T-helper 1 cell (primary cell): ENCODE data around the gene THSD4.

Experiments
- DNase-seq, 5 donors: peaks; one replicate each; pipeline ENCODE4 v3.0.0-alpha.2; 2012 to 2020

Gene THSD4

DNA sequence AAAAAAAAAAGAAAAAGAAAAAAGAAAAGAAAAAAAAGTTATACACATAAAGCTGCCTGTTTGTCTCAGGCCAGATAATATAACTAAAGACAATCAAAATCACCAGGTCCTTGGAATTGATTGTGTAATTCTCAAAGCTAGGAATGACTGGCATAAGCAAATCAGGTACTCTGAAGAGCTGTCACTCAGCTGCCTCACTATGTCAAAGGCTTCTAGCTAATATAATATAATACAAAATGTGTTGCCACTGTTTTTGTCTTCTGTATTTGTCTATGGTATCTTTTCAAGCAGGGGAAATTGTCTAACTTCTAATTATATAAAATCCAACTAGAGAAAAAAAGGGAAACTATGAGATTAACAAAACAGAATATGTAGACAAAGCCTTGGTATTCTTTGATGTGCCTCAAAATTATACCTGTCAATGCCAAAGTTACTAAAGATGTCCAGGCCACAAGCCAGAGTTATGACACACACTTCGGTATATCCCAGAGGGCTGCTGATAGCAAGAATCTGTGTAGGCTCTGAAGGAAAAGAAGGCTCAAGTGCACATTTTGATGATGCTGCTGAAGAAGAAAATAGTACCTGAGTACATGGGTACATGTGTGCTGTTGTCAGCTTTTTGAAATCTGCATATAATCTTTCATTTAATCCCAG, 658.1 kb downstream of the THSD4 start:
- DNase-seq, result no peak

DNA sequence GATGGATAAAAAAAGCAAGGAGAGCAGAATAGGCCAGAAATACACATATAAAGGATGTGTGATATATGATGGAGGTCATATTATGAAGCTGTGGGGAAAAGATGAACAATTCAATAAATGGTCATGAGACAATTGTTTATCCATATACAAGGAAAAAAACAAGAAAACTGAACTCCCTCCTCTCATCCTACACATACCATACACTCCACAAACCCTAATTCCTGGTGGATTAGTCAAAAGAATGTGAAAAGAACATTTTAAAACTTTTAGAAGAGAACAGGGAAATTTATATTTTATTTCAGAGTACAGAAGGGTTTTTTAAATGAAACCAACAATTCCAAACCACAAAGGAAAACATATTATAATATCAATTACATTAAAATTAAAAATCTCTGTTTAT, 660.6 kb downstream of the THSD4 start:
- DNase-seq, result no peak

DNA sequence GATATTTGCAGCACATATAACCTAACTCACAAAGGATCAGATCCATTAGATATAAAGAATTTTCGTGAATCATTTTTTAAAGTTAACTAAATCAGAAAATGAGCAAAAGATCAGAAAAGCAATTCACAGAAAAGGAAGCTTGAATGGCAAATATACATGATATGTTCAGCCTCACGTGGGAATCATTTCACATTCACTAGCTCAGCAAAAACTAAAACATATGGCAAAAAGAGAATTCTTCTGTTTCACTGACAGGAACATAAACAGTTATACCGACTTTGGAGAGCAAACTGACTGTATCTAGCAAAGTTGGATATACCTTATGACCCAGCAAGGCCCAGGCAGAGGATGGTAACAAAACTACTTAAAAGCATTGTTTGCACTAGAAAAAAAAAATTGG, 661.0 kb downstream of the THSD4 start:
- no peak for DNase-seq

DNA sequence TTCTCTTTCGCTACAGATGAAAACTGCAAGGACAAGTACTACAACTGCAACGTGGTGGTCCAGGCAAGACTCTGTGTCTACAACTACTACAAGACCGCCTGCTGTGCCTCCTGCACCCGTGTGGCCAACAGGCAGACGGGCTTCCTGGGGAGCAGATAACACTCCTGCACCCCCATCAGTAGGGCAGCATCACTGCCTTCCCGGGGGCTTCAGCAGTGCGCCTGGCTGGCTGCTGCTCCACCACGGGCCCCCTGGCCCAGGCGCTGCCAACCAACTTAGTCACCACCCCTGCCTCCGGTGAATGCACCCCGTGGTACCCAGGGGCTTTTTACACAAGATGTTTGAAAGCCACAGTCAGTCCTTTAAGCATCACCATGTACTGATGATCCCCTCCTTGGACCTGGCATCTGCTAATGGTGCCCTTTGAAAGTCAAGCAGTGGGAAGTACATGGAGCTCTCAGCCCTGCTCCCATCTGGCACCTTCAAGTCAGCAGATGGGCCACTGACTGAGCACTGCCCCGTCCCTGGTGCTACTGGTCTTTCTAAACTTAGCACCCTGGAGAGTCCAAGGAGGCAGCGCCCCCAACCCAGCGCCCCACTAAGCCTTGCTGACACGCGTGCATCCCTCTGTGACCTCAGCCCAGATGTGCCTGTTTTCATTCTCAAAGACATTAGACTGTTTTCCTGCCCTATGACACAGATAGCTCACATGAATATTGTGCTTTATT, 662.1 kb downstream of the THSD4 start:
- DNase-seq, result no peak

DNA sequence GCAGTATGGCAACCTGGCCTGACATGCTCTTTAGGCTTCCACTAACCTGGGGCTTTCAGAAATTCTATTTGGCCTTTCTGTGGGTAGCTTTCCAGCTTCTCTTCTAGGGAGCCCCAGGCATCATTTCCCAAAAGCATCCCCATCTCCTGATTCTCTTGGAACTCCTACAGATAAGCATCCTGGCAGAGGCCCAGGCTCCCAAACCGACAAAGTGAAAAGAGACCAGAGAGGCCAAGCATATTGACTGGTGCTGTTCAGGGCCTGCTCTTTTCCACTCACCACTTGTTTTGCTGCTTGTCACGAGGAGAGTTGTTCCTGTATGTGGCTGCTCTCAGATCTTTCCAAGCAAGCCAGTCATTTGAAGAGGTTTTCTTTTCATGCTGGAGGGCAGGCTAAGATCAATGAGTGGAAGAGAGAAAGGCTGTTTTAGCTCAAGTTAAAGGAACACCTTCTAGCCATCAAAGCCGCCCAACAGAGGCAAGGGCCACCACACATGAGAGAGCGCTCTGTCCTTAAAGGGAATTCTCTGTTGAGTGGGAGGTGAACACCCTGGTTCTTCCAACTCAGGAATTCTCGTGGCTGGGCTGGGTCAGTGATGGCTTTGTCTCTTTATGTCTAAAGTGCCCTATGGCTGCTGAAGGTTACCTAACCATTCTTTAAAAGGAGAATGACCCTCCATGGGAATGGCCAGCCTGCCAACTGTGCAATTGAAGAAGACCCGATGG, 664.0 kb downstream of the THSD4 start:
- DNase-seq, result no peak

DNA sequence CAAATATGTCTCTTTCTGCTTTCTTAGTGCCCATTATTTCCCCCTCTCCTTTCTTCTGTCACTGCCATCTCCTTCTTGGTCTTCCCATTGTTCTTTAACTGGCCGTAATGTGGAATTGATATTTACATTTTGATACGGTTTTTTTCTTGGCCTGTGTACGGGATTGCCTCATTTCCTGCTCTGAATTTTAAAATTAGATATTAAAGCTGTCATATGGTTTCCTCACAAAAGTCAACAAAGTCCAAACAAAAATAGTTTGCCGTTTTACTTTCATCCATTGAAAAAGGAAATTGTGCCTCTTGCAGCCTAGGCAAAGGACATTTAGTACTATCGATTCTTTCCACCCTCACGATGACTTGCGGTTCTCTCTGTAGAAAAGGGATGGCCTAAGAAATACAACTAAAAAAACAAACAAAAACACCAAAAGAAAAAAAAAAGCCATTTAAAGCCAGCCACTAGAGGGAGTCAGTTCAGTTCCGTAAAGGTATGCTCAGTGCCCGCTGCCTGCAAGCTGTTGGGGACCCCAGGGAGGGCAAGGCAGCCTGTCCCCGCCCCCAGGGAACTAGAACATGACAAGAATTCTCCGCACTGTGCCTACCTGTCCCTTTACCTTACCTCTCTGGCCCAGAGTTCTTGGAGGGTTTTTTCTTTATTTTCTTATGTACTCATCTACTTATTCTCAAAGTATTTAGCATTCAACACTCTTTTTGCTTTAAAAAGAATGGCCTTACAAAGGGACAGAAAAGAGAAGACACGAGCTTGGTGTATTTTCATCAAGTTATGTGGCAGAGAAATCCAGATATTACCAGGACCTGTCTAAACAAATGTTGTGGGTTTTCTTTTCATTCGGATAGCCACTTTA, 665.1 kb downstream of the THSD4 start:
- peak in 2 of 5 donors; percentile 14 to 67 for DNase-seq

DNA sequence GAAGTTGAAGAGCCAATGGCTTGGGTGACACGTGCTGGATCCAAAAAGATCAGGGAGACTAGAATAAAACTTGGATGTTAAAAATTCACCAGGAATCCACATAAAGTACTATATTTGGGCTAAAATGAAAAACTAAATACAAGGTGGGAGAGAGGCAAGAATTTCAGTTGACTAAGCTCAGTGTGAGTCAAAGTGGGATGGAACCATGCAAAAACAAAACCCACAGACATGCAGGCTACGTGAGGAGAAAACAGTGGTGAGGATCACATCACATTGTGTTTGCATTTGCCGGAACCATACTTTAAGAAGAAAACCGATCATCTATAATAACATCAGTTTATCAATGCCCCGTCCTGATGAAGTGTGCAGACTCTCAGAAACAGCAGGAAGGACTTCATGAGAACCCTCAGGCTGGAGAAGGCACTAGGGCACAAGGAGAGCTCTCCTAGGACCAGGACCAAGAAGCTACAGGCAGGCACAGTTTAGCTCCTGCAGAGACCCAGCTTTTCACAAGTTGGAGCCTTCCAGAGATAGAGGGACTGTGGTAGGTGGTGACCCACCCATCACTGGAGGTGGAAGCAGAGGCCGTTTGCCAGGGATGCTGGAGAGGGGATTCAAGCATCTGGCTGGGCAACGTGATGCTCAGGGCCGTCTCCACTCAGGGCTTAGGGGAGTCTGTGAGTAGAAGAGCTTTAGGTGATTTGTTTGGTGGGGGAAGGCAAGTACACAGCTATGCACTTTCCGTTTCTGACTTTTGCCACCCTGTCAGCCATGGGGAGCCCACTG, 666.1 kb downstream of the THSD4 start:
- peak in 1 of 5 donors; percentile 60 for DNase-seq

DNA sequence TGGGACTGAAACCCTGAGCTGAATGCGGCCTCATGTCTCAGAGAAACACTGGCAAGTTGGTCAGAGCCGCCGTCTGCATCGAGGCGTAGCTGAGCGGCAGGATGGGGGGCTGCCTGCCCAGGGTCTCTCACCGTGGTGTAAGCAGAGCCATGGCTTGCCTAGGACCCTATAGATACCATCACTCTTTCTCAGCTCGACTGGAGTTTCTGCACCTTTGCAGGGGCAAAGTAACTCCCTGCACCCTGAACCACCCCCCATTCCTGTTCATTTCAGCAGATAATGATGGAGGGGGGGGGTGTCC, 666.6 kb downstream of the THSD4 start:
- DNase-seq, result no peak

DNA sequence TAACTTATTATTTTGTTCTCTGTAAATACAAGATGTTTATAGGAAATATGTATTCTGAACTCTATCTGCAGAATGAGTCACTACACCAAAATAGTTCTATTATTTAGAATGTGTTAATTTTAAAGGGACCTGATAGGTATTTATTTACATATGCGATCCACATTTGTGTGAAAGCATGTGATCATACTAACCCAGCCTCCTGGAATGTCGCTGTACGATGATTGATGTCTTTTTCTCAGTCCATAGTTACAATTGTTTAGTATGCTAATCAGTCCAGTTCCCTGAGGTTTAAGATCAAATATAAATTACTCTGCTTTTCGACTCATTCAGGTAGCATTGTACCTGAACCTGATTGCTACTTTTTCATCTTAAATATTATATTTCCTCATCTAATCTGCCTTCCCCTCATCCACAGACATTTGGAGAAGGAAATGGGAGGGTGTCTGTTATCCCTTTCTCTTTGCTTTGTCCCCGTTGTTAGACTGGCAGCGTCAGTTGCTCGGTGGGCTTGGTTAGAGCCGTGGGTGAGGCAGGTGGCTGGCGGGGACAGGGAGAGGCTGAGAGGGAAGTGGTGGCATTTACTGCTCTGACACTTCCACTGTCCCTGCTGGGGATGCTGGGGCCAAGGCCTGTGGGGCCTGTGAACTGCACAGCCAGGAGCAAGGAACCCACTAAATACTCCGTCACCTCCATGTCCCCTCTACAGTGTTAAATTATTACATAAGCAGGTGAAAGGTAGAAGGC, 667.3 kb downstream of the THSD4 start:
- DNase-seq, result no peak

DNA sequence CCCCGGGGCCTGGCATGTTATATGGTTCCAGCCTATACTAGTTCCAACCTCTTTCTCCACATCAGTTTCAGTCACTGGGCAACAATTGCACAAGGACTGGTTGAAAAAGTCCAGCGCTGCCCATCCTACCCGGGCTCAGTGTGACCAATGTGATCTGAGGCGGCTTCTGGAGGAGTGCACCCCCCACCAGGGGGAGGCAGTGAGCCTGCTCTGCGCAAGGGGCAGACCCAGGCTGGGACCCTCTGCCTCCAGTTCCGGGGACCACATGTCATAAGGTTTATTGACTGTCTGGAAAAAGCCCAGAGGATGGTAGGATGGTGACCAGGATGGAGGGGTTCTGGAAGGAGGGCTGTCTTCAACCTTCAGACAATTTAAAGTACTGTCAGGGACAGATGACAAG, 669.4 kb downstream of the THSD4 start:
- no peak for DNase-seq

DNA sequence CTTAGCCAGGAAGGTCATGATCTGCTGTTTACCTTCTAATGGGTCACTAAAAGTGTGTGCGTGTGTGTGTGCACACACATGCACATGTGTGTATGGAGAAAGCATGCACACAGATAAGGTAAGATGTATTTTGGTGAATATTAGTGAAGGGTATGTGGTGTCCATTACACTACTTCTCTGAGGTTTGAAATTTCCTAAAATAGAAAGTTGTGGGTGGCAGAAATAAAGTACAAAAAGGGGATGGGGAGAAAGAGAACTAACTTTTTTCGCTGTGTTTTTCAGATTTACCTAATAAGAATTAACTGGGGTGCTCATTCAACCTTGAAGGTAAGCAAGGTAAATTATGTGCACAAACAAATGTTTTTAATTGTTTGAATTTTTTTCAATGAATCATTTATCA, 670.7 kb downstream of the THSD4 start:
- DNase-seq, result no peak

DNA sequence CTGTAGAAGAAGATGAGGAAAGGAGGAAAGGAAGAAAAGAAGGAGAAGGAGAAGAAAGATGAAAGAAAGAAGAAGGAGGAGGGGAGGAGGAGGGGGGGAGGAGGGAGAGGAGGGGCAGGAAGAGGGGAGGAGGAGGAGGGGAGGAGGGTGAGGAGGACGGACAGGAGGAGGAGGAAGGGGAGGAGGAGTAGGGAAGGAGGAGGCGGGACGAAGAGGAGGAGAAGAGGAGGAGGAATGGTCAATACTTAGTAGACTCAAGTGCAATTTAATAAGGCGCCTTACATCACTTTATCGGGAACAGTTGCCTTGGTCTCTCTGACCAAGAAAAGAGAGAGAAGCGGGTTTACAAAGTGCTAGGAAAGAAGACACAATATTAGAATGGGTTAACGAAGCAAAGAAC, 671.4 kb downstream of the THSD4 start:
- no peak for DNase-seq

DNA sequence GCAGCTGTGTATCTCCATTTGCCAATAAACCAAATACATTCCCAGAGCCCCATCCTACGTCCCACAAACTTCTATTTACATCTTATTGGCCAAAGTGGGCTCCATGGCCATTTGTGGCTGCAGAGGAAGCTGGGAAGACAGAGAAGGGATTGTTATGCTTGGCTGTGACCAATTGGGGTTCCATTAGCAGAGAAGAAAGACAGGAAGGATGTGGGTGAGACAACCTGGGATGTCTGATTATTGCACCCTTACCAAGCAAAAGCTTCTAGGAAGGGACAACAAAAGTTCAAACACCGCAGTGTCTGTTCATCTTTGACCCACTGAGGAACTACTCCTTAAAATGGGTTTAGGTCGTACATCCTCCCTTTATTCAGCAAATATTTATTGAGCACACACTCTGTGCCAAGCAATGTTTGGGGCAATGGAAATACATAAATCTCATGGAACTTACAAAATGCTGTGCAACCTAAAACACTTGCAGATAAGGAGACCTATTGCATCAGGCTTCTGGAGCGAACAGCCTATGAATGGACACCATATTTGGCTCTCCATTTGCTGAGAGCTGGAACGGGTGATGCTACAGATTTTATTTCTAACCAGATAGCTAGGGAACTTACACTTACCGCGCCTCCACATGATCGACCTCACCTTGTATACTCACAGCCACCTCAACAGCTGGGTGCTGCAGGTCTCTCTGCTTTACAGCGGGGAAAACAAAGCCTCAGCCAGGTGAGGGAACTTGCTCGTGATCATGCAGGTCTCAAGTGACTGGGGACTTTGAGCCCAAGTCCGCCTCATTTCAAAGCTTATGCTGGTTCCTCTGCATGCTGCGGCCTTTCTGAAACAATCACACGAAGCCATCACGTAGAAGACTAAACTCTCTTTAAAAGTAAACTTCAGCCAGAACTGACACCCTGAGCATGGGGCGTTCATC, 673.6 kb downstream of the THSD4 start:
- no peak for DNase-seq

DNA sequence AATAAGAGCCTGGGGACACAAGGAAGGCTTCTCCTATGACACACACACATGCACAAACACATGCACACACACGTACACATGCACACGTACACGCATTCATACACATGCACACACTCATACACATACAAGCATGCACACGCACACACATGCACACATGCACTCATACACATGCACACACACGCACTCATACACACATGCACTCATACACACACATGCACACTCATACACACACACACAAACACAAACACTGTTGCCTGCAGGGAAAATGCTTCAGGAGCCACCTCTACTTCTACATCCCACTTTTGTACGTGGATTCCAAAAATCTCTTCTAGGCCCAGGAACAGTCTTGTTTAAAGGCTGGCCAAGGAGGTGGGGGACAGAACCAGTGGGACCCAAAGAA, 674.3 kb downstream of the THSD4 start:
- no peak for DNase-seq

DNA sequence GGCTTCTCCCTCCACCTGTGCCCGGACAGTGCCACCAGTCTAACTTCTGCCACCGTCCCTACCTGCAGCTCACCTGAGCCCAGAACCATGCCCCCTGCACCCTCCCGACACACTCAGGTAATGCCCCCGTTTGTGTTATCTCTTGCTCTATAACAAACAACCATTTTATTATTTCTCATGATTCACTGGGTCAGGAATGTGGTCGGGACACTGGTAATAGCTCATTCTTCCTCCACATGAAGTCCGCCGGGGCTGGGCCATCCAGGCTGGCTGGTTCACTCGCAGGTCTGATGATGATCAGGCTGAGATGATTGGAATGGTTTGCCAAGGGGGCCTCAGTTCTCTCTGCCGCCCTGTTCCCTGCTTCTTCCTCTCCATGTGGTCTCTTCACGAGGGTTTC, 674.8 kb downstream of the THSD4 start:
- no peak for DNase-seq

DNA sequence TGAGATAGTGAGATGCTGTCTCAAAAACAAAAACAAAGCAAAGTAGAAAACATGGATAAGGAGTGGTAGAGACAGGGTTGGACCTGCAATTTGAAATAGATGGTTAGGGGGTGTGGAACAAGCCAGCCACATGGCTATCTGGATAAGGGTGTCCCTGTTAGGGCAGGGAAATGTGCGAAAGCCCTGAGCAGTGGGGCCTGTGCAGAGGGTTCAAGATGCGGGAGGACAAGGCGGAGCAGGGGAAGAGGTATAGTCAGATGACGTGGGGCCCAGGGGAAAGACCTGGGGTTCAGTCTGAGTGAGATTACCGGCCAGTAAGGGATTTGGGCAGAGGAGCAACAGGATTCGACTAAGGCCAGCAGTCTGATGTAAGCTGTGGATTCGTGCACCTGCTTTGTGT, 676.7 kb downstream of the THSD4 start:
- no peak for DNase-seq

DNA sequence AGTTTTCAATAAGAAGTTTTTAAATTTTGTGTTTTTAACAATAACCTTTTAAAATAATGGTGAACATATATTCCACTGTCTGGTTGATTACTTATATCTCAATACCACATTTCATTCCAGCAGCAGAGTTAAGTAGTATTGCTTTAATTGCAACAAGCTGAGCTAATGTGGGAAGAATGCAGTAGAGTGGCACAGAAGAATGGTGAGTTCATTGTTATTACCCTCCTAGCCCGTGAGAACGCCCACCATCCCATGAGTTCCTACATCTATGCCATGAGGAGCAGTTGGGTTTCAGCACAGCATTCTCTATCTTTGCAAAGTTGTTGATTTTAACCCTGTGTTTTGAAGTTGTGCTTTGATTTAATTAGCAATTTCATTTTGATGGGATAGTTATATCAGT, 677.2 kb downstream of the THSD4 start:
- no peak for DNase-seq

DNA sequence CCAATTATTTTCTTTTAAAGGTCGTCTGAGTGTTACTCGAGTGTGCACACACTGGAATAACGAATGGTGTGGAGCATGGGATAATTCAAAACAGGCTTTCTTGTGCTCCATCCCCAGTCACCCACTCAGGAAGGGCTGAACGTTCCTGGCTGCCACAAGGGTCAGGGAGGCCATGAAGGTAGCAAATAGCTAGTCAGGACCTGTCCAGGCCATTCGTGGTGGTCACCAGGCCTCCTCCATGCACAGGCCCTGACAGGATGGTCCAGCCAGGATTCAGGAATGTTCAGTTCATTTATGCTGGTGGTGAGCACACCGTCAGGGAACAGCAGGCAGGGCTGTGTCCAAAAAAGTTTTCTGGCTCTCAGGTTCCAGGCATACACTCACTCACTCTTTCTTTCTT, 683.4 kb downstream of the THSD4 start:
- no peak for DNase-seq

DNA sequence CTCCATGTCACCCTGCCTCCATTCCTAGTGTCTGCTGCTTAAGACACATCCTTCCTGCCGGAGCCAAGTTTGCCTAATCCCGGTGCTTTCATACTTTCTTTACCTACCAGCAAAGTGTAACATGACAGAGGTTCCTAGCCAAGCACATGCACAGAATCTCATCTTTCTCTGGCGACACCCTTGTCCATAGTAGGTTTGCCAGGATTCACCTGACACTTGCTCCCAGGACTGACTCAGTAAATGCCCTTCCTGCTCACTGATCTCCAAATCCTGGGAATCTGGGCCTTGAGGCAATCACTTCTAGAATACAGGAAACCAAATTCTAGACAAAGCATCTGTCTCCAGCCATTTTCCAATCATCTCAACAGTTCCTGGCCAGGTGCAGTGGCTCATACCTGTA, 684.9 kb downstream of the THSD4 start:
- DNase-seq, result no peak
